Suprapubic skin (tissue), 4 donors: Measurements from ENCODE around the gene LRRC43. TPM values are rescaled to one million over a fixed set of nuclear protein-coding genes. Genes with fewer than 3 reads are reported as not detected.

ENCODE experiments used
- DNase-seq, 2 donors: peaks; one replicate each; pipeline ENCODE4 v3.0.0-alpha.2; 2019; ENCODE audit warnings: low spot score in 2 of 2
- H3K27ac ChIP-seq: fragments of 200-600 bp; sonication (generic); one replicate; pipeline ENCODE4 v1.5.1; 2019
- H3K27me3 ChIP-seq: fragments of 200-600 bp; sonication (generic); one replicate; pipeline ENCODE4 v1.5.1; 2019
- H3K36me3 ChIP-seq: fragments of 200-600 bp; sonication (generic); one replicate; pipeline ENCODE4 v1.5.1; 2019
- H3K4me1 ChIP-seq: fragments of 200-600 bp; sonication (generic); one replicate; pipeline ENCODE4 v1.5.1; 2019
- H3K4me3 ChIP-seq: fragments of 200-600 bp; sonication (generic); one replicate; pipeline ENCODE4 v1.5.1; 2019; ENCODE audit warnings: mild to moderate bottlenecking
- H3K9me3 ChIP-seq: fragments of 200-600 bp; sonication (generic); one replicate; pipeline ENCODE4 v1.5.1; 2019
- CTCF ChIP-seq, 2 donors: fragments of 200-600 bp in 1 of 2; fragments of 450-650 bp in 1 of 2; sonication (generic) in 1 of 2; IDR thresholded peaks; one replicate each; pipeline ENCODE4 v1.5.1; 2016 to 2019; ENCODE audit warnings: antibody characterized with exemption in 2 of 2, mild to moderate bottlenecking in 1 of 2, moderate library complexity in 1 of 2
- EP300 ChIP-seq: sonication (generic); formaldehyde crosslinking; IDR thresholded peaks from one replicate; pipeline ENCODE4 v1.6.1; 2017; ENCODE audit warnings: antibody characterized with exemption
- POLR2A ChIP-seq, 2 donors: fragments of 450-650 bp; IDR thresholded peaks; one replicate each; pipeline ENCODE4 v1.6.1; 2017; ENCODE audit warnings: antibody characterized with exemption in 2 of 2, mild to moderate bottlenecking in 2 of 2, moderate library complexity in 2 of 2
- POLR2AphosphoS5 ChIP-seq, 3 donors: sonication (generic); formaldehyde crosslinking; IDR thresholded peaks; one replicate each; pipeline ENCODE4 v1.6.1; 2017; ENCODE audit warnings: antibody characterized with exemption in 3 of 3
- WGBS: methylation state at CpG from one replicate; pipeline ENCODE4 v1.1.5; 2018; 5-methylcytosine and 5-hydroxymethylcytosine counted together
- total RNA-seq, 4 donors: library from RNA; depleted of rRNA; stranded (reverse); fragments of >200 nt; gene quantifications; one replicate each; pipeline ENCODE4 v1.1.0, GENCODE V29; 2016

Gene LRRC43
- total RNA-seq, 4 donors from 2014 or later = 1.1 TPM; not detected in 3

DNA sequence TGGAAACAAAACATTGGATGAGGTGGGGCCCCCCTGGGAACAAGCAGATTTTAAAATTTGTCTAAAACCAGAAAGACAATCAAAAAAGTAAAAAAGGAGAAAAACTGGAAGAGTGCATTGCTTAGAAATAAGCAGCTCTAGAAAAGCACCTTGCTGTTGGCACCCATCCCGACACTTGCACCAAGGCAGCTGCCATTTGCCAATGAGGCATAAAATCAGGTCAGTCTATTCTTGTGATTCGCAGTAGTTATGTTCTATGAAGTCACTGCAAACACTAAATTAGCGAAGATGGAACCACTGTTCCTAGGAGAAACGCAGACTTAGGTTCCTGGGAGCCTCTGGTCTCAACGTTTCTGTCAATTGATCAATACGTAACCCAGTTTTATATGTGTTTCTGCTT, 67.1 kb downstream of the LRRC43 start:
- no peak for DNase-seq
- Histone ChIP-seq H3K9me3 (no peaks in the 10 kb centered on the region), H3K4me1 (no peaks in the 10 kb centered on the region), H3K4me3 (no peak overlapping the region), H3K27ac (no peak overlapping the region), H3K27me3 (no peaks in the 10 kb centered on the region), H3K36me3 (peaks cover 56% of the 10 kb centered on the region)
- 90% methylated on average over 6 of the region's 6 CpGs for WGBS
- TF ChIP-seq EP300 (no peak), POLR2AphosphoS5 (IDR thresholded peaks at IDR 0.05) (no peak), CTCF (IDR thresholded peaks at IDR 0.05) (no peak), POLR2A (IDR thresholded peaks at IDR 0.05) (no peak)

DNA sequence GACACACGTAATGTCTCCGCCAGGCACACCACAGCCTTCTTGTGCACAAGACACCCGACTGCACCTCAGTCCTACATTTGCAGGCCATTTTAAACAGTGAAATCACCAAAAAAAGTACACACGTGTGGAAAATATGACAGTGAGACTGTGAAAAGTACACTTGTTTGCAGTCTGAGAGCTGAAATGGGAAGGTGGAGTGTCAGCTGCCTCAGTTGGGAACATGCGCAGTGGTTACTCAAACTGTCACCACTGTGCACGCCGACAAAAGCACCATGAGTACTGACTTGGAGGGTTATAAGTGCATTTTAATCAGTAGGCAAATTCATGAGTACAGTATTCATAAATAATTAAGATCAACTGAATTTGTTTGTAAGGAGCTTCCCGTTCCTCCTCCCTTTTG, 67.6 kb downstream of the LRRC43 start:
- Histone ChIP-seq H3K27ac (no peak overlapping the region), H3K4me3 (no peak overlapping the region), H3K4me1 (no peaks in the 10 kb centered on the region), H3K27me3 (no peaks in the 10 kb centered on the region), H3K9me3 (no peaks in the 10 kb centered on the region), H3K36me3 (peaks cover 56% of the 10 kb centered on the region)
- no peak for DNase-seq
- TF ChIP-seq POLR2A (IDR thresholded peaks at IDR 0.05) (no peak), CTCF (IDR thresholded peaks at IDR 0.05) (no peak), EP300 (no peak), POLR2AphosphoS5 (IDR thresholded peaks at IDR 0.05) (no peak)
- 94% methylated on average over 8 of the region's 8 CpGs for WGBS

Other genes starting within 250 kb of the LRRC43 start
- gene BCL7A, start 161.2 kb upstream of the LRRC43 start, total RNA-seq = 10 to 100 TPM; 15.9 to 30.9 (median 22.7) TPM
- gene MLXIP, start 104.4 kb upstream of the LRRC43 start, total RNA-seq = 10 to 100 TPM; 25.2 to 91.4 (median 35.4) TPM
- not detected for gene IL31, start 8.9 kb upstream of the LRRC43 start, total RNA-seq
- gene B3GNT4, start 20.6 kb downstream of the LRRC43 start, total RNA-seq = 10 to 100 TPM in 1 of 4 donors, 1 to 10 TPM in 3; 3.3 to 12.9 (median 5.6) TPM
- 10 to 100 TPM; 33.3 to 58.3 (median 53.3) TPM for gene DIABLO, start 42.9 kb downstream of the LRRC43 start, total RNA-seq
- 10 to 100 TPM; 13.6 to 19.4 (median 15.1) TPM for gene VPS33A, start 83.4 kb downstream of the LRRC43 start, total RNA-seq
- gene CLIP1, start 239.5 kb downstream of the LRRC43 start, total RNA-seq = 100 to 1,000 TPM; 107 to 170 (median 149) TPM